Fibroblast of lung (primary cell): ENCODE data around the gene KIF17. TPM values are rescaled to one million over a fixed set of nuclear protein-coding genes. Genes with fewer than 3 reads are reported as not detected.
A peak's percentile ranks its signal among the peaks of the same experiment; 100 is the strongest.

ENCODE experiments used
- DNase-seq, 2 donors: peaks; one replicate each; pipeline versions ENCODE4 v3.0.0 to v3.0.0-alpha.2; 2010; ENCODE audit warnings: low read depth in 2 of 2
- H2AFZ ChIP-seq: 2 replicates; pipeline ENCODE4 v1.5.1; 2012; ENCODE audit warnings: low read length, control low read depth, inconsistent platforms
- H3K27ac ChIP-seq: 2 replicates; pipeline ENCODE4 v1.5.1; 2011; ENCODE audit warnings: low read length, control low read depth; ENCODE audit not compliant: insufficient read depth
- H3K27me3 ChIP-seq: 2 replicates; pipeline ENCODE4 v1.5.1; 2011; ENCODE audit warnings: mild to moderate bottlenecking, low read length; ENCODE audit not compliant: control insufficient read depth, insufficient read depth
- H3K36me3 ChIP-seq: 2 replicates; pipeline ENCODE4 v1.5.1; 2011; ENCODE audit warnings: low read length; ENCODE audit not compliant: control insufficient read depth, insufficient read depth
- H3K4me1 ChIP-seq: 2 replicates; pipeline ENCODE4 v1.5.1; 2011; ENCODE audit warnings: low read length; ENCODE audit not compliant: control insufficient read depth, insufficient read depth; ENCODE audit errors: extremely low read depth
- H3K4me2 ChIP-seq: 2 replicates; pipeline ENCODE4 v1.5.1; 2011; ENCODE audit warnings: low read length, control low read depth; ENCODE audit not compliant: insufficient read depth; ENCODE audit errors: extremely low read depth
- H3K4me3 ChIP-seq, 4 experiments: fragments of 200-600 bp in 1 of 4; sonication (generic) in 1 of 4; replicated peaks in 1 of 4; 2 replicates each; pipeline ENCODE4 v1.5.1; 2011 to 2016; ENCODE audit warnings: low read length in 4 of 4, low read depth in 3 of 4, mild to moderate bottlenecking in 3 of 4, control low read depth in 2 of 4, inconsistent platforms in 1 of 4, mixed read lengths in 1 of 4; ENCODE audit not compliant: insufficient read depth in 1 of 4; ENCODE audit errors: control extremely low read depth in 1 of 4
- H3K79me2 ChIP-seq: 2 replicates; pipeline ENCODE4 v1.5.1; 2012; ENCODE audit warnings: mild to moderate bottlenecking, low read length, inconsistent platforms; ENCODE audit not compliant: control insufficient read depth, insufficient read depth
- H3K9ac ChIP-seq: 2 replicates; pipeline ENCODE4 v1.5.1; 2011; ENCODE audit warnings: mild to moderate bottlenecking, low read length, control low read depth; ENCODE audit not compliant: insufficient read depth
- H3K9me3 ChIP-seq: 2 replicates; pipeline ENCODE4 v1.5.1; 2012; ENCODE audit warnings: low read depth, low read length; ENCODE audit not compliant: control insufficient read depth, insufficient read depth
- H4K20me1 ChIP-seq: 2 replicates; pipeline ENCODE4 v1.5.1; 2011; ENCODE audit warnings: low read length; ENCODE audit not compliant: control insufficient read depth, insufficient read depth; ENCODE audit errors: extremely low read depth
- CTCF ChIP-seq, 2 donors: IDR thresholded peaks in 1 of 2; conservative IDR thresholded peaks in 1 of 2; 1 replicate in 1 of 2; 2 replicates in 1 of 2; pipeline ENCODE4 v1.5.1; 2011 to 2012; ENCODE audit warnings: low read length in 2 of 2, control low read depth in 1 of 2, inconsistent platforms in 1 of 2, low read depth in 1 of 2, mild to moderate bottlenecking in 1 of 2
- EZH2 ChIP-seq: IDR thresholded peaks from 2 replicates; pipeline ENCODE4 v1.5.1; 2012; ENCODE audit warnings: low read length, control low read depth, mild to moderate bottlenecking; ENCODE audit errors: missing control alignments
- polyA plus RNA-seq, 2 donors: library from polyadenylated mRNA; depleted of rRNA in 1 of 2; stranded (reverse) in 1 of 2; unstranded in 1 of 2; fragments of >200 nt; gene quantifications; 2 replicates each; pipeline ENCODE4 v1.2.1, GENCODE V29; 2011 to 2012; ENCODE audit warnings: missing spikeins in 1 of 2
- total RNA-seq: library from RNA; depleted of rRNA; stranded (reverse); fragments of >200 nt; gene quantifications from 2 replicates; pipeline ENCODE4 v1.2.1, GENCODE V29; 2014

The KIF17 gene
- total and polyA plus RNA-seq, 2 donors (not counting 1 experiment from before 2014, with no cell fraction given): 1.8 to 3.0 TPM

GRCh38 chr1:20616847-20617487 lies 100.8 kb downstream of the KIF17 start:
- Histone ChIP-seq H2AFZ (peak overlapping the region; percentile 80), H3K4me3 (peak overlapping the region in 2 of 4 experiments; percentile 18 to 20), H3K79me2 (no peaks in the 10 kb centered on the region), H3K27me3 (no peaks in the 10 kb centered on the region), H3K4me1 (peaks cover 6% of the 10 kb centered on the region), H3K9ac (no peak overlapping the region), H3K36me3 (no peaks in the 10 kb centered on the region), H3K4me2 (peak overlapping the region; percentile 81), H4K20me1 (no peaks in the 10 kb centered on the region), H3K9me3 (no peaks in the 10 kb centered on the region), H3K27ac (peak overlapping the region; percentile 28)
- no peak for DNase-seq
- TF ChIP-seq EZH2: no peak
- TF ChIP-seq CTCF (conservative IDR thresholded peaks at IDR 0.05 in 1 of 2, IDR thresholded peaks at IDR 0.05 in 1 of 2; ENCODE audit: low read depth in 1 of 2, low read length in 2 of 2): no peak

GRCh38 chr1:20615946-20616846 lies 101.6 kb downstream of the KIF17 start:
- peak in 1 of 2 donors; percentile 20 for DNase-seq
- Histone ChIP-seq H3K9me3 (no peaks in the 10 kb centered on the region), H3K4me1 (peaks cover 6% of the 10 kb centered on the region), H3K36me3 (no peaks in the 10 kb centered on the region), H3K9ac (no peak overlapping the region), H4K20me1 (no peaks in the 10 kb centered on the region), H3K79me2 (no peaks in the 10 kb centered on the region), H3K27me3 (no peaks in the 10 kb centered on the region), H3K4me3 (peak overlapping the region in 2 of 4 experiments; percentile 18 to 20), H3K4me2 (peak overlapping the region; percentile 81), H2AFZ (peak overlapping the region; percentile 80), H3K27ac (peak overlapping the region; percentile 28)
- no peak for TF ChIP-seq EZH2
- TF ChIP-seq CTCF (conservative IDR thresholded peaks at IDR 0.05 in 1 of 2, IDR thresholded peaks at IDR 0.05 in 1 of 2; ENCODE audit: low read depth in 1 of 2, low read length in 2 of 2): no peak

- Histone ChIP-seq H4K20me1 (no peaks in the 10 kb centered on the region), H3K27me3 (no peaks in the 10 kb centered on the region), H3K9ac (no peak overlapping the region), H3K4me3 (no peak overlapping the region), H3K36me3 (no peaks in the 10 kb centered on the region), H2AFZ (no peak overlapping the region), H3K27ac (peak overlapping the region; percentile 0), H3K4me1 (peaks cover 6% of the 10 kb centered on the region), H3K79me2 (no peaks in the 10 kb centered on the region), H3K4me2 (no peak overlapping the region), H3K9me3 (no peaks in the 10 kb centered on the region)
- TF ChIP-seq EZH2 (no peak), CTCF (conservative IDR thresholded peaks at IDR 0.05 in 1 of 2, IDR thresholded peaks at IDR 0.05 in 1 of 2; ENCODE audit: low read depth in 1 of 2, low read length in 2 of 2) (no peak)
- no peak for DNase-seq
Observed at GRCh38 chr1:20614131-20614579, 103.7 kb downstream of the KIF17 start.
